Adipocyte (in vitro differentiated cells): ENCODE data around the gene IFITM2.

Source experiments
- DNase-seq: peaks from one replicate; pipeline ENCODE4 v3.0.0-alpha.2; 2015; ENCODE audit warnings: low read depth
- H3K27me3 ChIP-seq: replicated peaks from 2 replicates; pipeline ENCODE4 v1.7.0; 2013; ENCODE audit warnings: mild to moderate bottlenecking, low read length, moderate library complexity; ENCODE audit not compliant: control insufficient read depth, insufficient read depth
- H3K36me3 ChIP-seq: 2 replicates; pipeline ENCODE4 v1.7.0; 2013; ENCODE audit warnings: low read length, mild to moderate bottlenecking, moderate library complexity; ENCODE audit not compliant: control insufficient read depth, insufficient read depth, severe bottlenecking
- H3K4me1 ChIP-seq: 2 replicates; pipeline ENCODE4 v1.7.0; 2013; ENCODE audit warnings: mild to moderate bottlenecking, low read length, moderate library complexity; ENCODE audit not compliant: control insufficient read depth, insufficient read depth
- H3K4me3 ChIP-seq: 2 replicates; pipeline ENCODE4 v1.7.0; 2013; ENCODE audit warnings: mild to moderate bottlenecking, low read length, moderate library complexity
- H3K9ac ChIP-seq: 2 replicates; pipeline ENCODE4 v1.7.0; 2013; ENCODE audit warnings: mild to moderate bottlenecking, low read length, moderate library complexity
- H3K9me3 ChIP-seq: 2 replicates; pipeline ENCODE4 v1.7.0; 2013; ENCODE audit warnings: mild to moderate bottlenecking, low read length, moderate library complexity; ENCODE audit not compliant: control insufficient read depth

The IFITM2 gene

DNA sequence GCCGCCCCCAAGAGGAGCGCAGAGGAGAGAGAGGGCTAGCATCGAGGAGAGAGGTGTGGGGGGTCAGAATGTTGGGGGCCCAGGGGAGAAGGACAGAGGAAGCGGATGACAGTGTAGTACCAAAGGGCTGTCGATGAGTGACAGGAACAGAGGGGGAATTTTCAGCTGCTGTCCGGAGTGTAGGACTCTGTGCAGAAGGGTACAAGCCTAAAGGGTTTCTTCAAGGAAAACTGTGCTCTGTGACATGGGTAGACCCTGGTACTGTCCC lies 34.8 kb upstream of the IFITM2 start:
- H3K9me3 ChIP-seq, result peaks cover 16% of the 10 kb centered on the region
- no peak overlapping the region for H3K9ac ChIP-seq
- H3K36me3 ChIP-seq, result no peaks in the 10 kb centered on the region
- H3K4me3 ChIP-seq, result no peak overlapping the region
- no peak for DNase-seq
- H3K27me3 ChIP-seq, result peaks cover 49% of the 10 kb centered on the region
- peaks cover 8% of the 10 kb centered on the region for H3K4me1 ChIP-seq

- Histone ChIP-seq H3K27me3 (peaks cover 52% of the 10 kb centered on the region), H3K9ac (no peak overlapping the region), H3K9me3 (peaks cover 16% of the 10 kb centered on the region), H3K36me3 (no peaks in the 10 kb centered on the region), H3K4me3 (no peak overlapping the region), H3K4me1 (no peaks in the 10 kb centered on the region)
- no peak for DNase-seq
Measured at GRCh38 chr11:276219-276618, 31.4 kb upstream of the IFITM2 start.

DNA sequence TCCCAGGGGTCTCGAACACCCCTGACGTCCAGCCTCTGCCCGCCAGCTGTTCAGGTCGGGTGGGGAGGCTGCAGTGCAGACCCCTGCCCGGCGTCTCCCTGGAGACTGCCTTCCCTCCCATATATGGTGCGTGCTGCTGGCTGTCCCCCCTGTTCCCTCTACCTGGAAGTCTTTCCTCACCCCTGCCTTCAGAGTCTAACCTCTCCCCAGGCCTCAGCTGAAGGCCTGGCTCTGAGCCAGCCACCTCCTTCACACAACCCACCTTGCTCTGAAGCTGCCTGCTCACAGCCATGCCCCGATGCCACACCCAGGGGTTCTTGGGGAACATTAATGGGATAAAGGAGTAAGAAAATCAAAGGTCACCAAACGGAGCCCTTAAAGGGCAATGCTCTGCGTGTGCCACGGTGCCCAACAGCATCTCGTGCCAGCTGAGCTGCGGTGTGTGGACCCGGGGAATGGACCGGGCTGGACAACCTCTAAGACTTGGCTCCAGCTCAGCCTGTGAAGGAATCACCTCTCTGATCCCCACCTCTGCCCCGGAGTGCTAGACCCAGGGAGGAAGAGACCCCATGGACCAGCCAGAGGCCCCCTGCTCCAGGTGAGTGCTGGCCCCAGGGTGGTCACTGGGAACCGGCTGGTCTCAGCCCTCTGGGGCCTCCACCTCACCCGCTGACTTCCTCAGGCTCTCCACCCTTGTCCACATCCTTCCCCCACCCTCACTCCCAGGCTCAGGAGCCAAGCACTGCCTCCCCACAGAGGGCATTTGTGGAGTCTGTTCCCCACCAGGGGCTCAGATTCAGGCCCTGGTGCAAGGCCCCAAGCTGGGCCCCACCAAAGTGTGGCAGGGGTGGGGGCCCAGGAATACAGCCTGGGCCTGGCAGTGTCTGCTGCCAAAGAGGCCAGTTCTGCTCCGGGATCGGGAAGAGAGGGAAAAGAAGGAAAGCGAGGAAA lies 29.3 kb upstream of the IFITM2 start, which contains the start of gene NLRP6:
Gene NLRP6 (plus strand): TSS at position 407 of the 951 bp plus-strand sequence. CDS start 163 bp downstream, at position 570.
- Histone ChIP-seq H3K4me1 (no peaks in the 10 kb centered on the region), H3K9me3 (peaks cover 16% of the 10 kb centered on the region), H3K27me3 (peaks cover 49% of the 10 kb centered on the region), H3K4me3 (no peak within 1 kb of the TSS), H3K36me3 (no peaks in the 10 kb centered on the region), H3K9ac (no peak within 1 kb of the TSS)
- no peak for DNase-seq

DNA sequence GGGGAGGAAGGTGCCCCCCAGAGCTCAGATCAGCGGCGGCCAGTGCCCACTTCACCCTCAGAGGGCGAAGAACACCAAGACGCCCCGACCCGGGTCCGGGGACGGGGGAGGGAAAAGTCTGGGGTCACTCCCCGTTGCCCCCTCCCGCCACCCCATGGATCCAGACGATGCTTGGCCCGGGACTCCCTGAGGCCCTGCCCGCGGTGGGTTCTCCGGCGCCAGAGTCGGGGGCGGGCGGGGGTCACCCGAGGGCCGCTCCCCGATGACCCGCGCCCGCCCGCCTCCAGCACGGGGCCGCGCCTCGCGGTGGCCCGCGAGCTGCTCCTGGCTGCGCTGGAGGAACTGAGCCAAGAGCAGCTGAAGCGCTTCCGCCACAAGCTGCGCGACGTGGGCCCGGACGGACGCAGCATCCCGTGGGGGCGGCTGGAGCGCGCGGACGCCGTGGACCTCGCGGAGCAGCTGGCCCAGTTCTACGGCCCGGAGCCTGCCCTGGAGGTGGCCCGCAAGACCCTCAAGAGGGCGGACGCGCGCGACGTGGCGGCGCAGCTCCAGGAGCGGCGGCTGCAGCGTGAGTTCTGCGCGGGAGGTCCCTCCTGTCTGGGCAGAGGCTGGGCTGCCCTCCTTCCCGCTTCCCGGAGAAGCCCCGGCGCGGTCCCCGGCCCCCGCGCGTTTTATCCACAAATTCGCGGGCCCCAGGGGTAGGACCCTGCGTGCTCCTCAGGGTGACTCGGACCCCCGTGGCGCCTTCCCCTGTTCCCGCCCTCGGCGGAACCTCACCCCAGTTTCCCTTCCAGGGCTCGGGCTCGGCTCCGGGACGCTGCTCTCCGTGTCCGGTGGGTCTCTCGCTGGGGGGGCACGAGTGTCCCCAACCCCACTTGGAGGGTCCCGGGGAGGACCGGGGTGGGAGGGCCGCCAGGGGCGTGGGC lies 28.3 kb upstream of the IFITM2 start:
- H3K27me3 ChIP-seq, result peaks cover 52% of the 10 kb centered on the region
- H3K9ac ChIP-seq, result no peak overlapping the region
- peaks cover 16% of the 10 kb centered on the region for H3K9me3 ChIP-seq
- DNase-seq, result no peak
- H3K36me3 ChIP-seq, result no peaks in the 10 kb centered on the region
- H3K4me3 ChIP-seq, result no peak overlapping the region
- no peaks in the 10 kb centered on the region for H3K4me1 ChIP-seq

GRCh38 chr11:279966-280705 lies 27.5 kb upstream of the IFITM2 start:
- peak; percentile 51 for DNase-seq
- H3K27me3 ChIP-seq, result peaks cover 46% of the 10 kb centered on the region
- H3K9ac ChIP-seq, result no peak overlapping the region
- no peaks in the 10 kb centered on the region for H3K4me1 ChIP-seq
- peaks cover 10% of the 10 kb centered on the region for H3K9me3 ChIP-seq
- H3K4me3 ChIP-seq, result no peak overlapping the region
- H3K36me3 ChIP-seq, result no peaks in the 10 kb centered on the region

DNA sequence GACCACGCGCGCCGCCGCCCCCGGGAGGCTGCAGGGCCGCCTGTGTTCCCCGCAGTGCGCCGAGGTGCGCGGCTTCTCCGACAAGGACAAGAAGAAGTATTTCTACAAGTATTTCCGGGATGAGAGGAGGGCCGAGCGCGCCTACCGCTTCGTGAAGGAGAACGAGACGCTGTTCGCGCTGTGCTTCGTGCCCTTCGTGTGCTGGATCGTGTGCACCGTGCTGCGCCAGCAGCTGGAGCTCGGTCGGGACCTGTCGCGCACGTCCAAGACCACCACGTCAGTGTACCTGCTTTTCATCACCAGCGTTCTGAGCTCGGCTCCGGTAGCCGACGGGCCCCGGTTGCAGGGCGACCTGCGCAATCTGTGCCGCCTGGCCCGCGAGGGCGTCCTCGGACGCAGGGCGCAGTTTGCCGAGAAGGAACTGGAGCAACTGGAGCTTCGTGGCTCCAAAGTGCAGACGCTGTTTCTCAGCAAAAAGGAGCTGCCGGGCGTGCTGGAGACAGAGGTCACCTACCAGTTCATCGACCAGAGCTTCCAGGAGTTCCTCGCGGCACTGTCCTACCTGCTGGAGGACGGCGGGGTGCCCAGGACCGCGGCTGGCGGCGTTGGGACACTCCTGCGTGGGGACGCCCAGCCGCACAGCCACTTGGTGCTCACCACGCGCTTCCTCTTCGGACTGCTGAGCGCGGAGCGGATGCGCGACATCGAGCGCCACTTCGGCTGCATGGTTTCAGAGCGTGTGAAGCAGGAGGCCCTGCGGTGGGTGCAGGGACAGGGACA lies 26.7 kb upstream of the IFITM2 start:
- Histone ChIP-seq H3K27me3 (peaks cover 51% of the 10 kb centered on the region), H3K4me1 (no peaks in the 10 kb centered on the region), H3K36me3 (no peaks in the 10 kb centered on the region), H3K9me3 (peaks cover 6% of the 10 kb centered on the region), H3K4me3 (no peak overlapping the region), H3K9ac (no peak overlapping the region)
- no peak for DNase-seq

GRCh38 chr11:281486-282161 lies 26.0 kb upstream of the IFITM2 start:
- peaks cover 51% of the 10 kb centered on the region for H3K27me3 ChIP-seq
- DNase-seq, result no peak

GRCh38 chr11:282171-282570 lies 25.4 kb upstream of the IFITM2 start:
- Histone ChIP-seq H3K27me3 (peaks cover 51% of the 10 kb centered on the region), H3K4me3 (no peak overlapping the region), H3K4me1 (no peaks in the 10 kb centered on the region), H3K9me3 (no peaks in the 10 kb centered on the region), H3K36me3 (no peaks in the 10 kb centered on the region), H3K9ac (no peak overlapping the region)
- DNase-seq, result no peak

More at GRCh38 chr11:281486-282161, 26.0 kb upstream of the IFITM2 start:
- H3K4me1 ChIP-seq, result no peaks in the 10 kb centered on the region
- H3K36me3 ChIP-seq, result no peaks in the 10 kb centered on the region
- H3K9ac ChIP-seq, result no peak overlapping the region
- H3K9me3 ChIP-seq, result no peaks in the 10 kb centered on the region
- no peak overlapping the region for H3K4me3 ChIP-seq

- no peak for DNase-seq
- no peak overlapping the region for H3K9ac ChIP-seq
- no peak overlapping the region for H3K4me3 ChIP-seq
- H3K9me3 ChIP-seq, result no peaks in the 10 kb centered on the region
- no peaks in the 10 kb centered on the region for H3K36me3 ChIP-seq
- H3K27me3 ChIP-seq, result peaks cover 50% of the 10 kb centered on the region
- no peaks in the 10 kb centered on the region for H3K4me1 ChIP-seq
Measured at GRCh38 chr11:282630-283360, 24.8 kb upstream of the IFITM2 start.
